Measurements from ENCODE around the gene ITPK1. TPM values are rescaled to one million over a fixed set of nuclear protein-coding genes. Genes with fewer than 3 reads are reported as not detected.

The ITPK1 gene
- total and polyA plus RNA-seq, 10 of the 15 experiments (the other 5 are each of a cell fraction or from before 2014, with no cell fraction given), result 1.3 to 73.2 (median 27.0) TPM

- peaks cover 0 to 45% of the 10 kb centered on the region in 2 experiments; a peak in 3 of 4 replicates for H3K36me3 ChIP-seq (ENCODE audit: control insufficient read depth in 2 of 2, insufficient read depth in 2 of 2, low read length in 1 of 2)
- DNase-seq (ENCODE audit: low read depth, low spot score), result no peak
- ChIA-PET SMC1A (ENCODE audit: uncharacterized antibody, unreplicated experiment) (interaction anchor here (3.1 kb wide), 1 partner anchor 176 kb away, joined by 9 read pairs; no protein-coding TSS in a partner anchor), POLR2A (no interaction called here), CTCF (interaction anchor here (0.8 kb wide), 1 partner anchor 176 kb away, joined by 3 read pairs; no protein-coding TSS in a partner anchor), RAD21 (ENCODE audit: unreplicated experiment) (no interaction called here)
- no peak overlapping the region for H3K4me3 ChIP-seq
- no peak for FAIRE-seq
- no peaks in the 10 kb centered on the region; the same call in 1 of the 2 replicates for H3K4me1 ChIP-seq (ENCODE audit: control insufficient read depth, insufficient read depth, low read length)
- H3K9me3 ChIP-seq (replicated peaks; ENCODE audit: control insufficient read depth, insufficient read depth, low read length), result no peaks in the 10 kb centered on the region
- no TSS peak for BruUV-seq (replicated peaks)
- H4K20me1 ChIP-seq (ENCODE audit: control insufficient read depth, insufficient read depth), result no peaks in the 10 kb centered on the region; the same call in 1 of the 2 replicates
- no peaks in the 10 kb centered on the region for H3K27me3 ChIP-seq (replicated peaks in 1 of 2; ENCODE audit: control insufficient read depth in 2 of 2, insufficient read depth in 2 of 2, low read length in 1 of 2)
- in situ Hi-C loops (cut with MboI) (no loop called here), intact Hi-C loops (cut with micrococcal nuclease; ENCODE audit: unreplicated experiment) (no loop called here)
- H3K9ac ChIP-seq (ENCODE audit: control insufficient read depth, insufficient read depth, low read length), result no peak overlapping the region
- no peaks in the 10 kb centered on the region for H3K79me2 ChIP-seq (ENCODE audit: control insufficient read depth, insufficient read depth, low read length)
- TF ChIP-seq CUX1 (IDR thresholded peaks at IDR 0.05; ENCODE audit: insufficient replicate concordance, low read depth, low read length) (no peak), BHLHE40 (IDR thresholded peaks at IDR 0.05; ENCODE audit: borderline replicate concordance in 1 of 2, low read depth in 2 of 2, low read length in 1 of 2) (no peak), PAX8 (IDR thresholded peaks at IDR 0.05) (no peak), ZBED1 (IDR thresholded peaks at IDR 0.05; ENCODE audit: borderline replicate concordance) (no peak)
- no peak overlapping the region for H2AFZ ChIP-seq (ENCODE audit: control insufficient read depth, low read depth, low read length)
- no peak for ATAC-seq
- 93% methylated on average over 11 of the region's 11 CpGs for WGBS (ENCODE audit: insufficient coverage, insufficient replicate concordance, low lambda C conversion rate, missing lambda C conversion rate)
- H3K27ac ChIP-seq (ENCODE audit: control insufficient read depth, insufficient read depth), result no peak overlapping the region
- H3K4me2 ChIP-seq (ENCODE audit: control insufficient read depth, insufficient read depth), result no peak overlapping the region
Observed at GRCh38 chr14:92956961-92957360, 158.8 kb downstream of the ITPK1 start.

Data from GM12878 (cell line).